H1 (cell line): ENCODE measurements around the gene C14orf132. TPM values are rescaled to one million over a fixed set of nuclear protein-coding genes. Genes with fewer than 3 reads are reported as not detected.

Experiments
- CHD1 ChIP-seq: IDR thresholded peaks from 2 replicates; pipeline ENCODE4 v1.6.1; 2012; ENCODE audit warnings: low read depth, low read length, improper control_type of control experiment
- GTF2F1 ChIP-seq: IDR thresholded peaks from 2 replicates; pipeline ENCODE4 v1.6.1; 2012; ENCODE audit warnings: low read depth, low read length, improper control_type of control experiment, borderline replicate concordance
- RFX5 ChIP-seq: IDR thresholded peaks from 2 replicates; pipeline ENCODE4 v1.6.1; 2011; ENCODE audit warnings: low read depth, low read length, improper control_type of control experiment, borderline replicate concordance
- SUZ12 ChIP-seq: fragments of 200-600 bp; sonication (generic); IDR thresholded peaks from 2 replicates; pipeline ENCODE4 v1.6.1; 2012; ENCODE audit warnings: mild to moderate bottlenecking, inconsistent platforms, low read length, moderate library complexity, mixed read lengths
- polyA plus RNA-seq, 7 experiments: library from polyadenylated mRNA; depleted of rRNA in 3 of 7; stranded (reverse) in 5 of 7; unstranded in 2 of 7; fragments of >200 nt in 5 of 7; fragments of 200-250 nt in 2 of 7; gene quantifications; 1 replicate in 5 of 7; 2 replicates in 1 of 7; 4 replicates in 1 of 7; pipeline versions ENCODE4 v1.2.1 to v1.2.3, GENCODE V29; 2011 to 2013; ENCODE audit warnings: missing spikeins in 2 of 7, mixed read lengths in 2 of 7
- total RNA-seq: library from RNA; stranded (reverse); fragmentation: NEBNext Ultra II Directional; extraction: Animal tissue kit (Norgen Biotek cat#: 25700); gene quantifications from 2 replicates; pipeline ENCODE4 v1.2.1, GENCODE V29; 2021

Gene C14orf132
- total and polyA plus RNA-seq, 2 of the 8 experiments (the other 6 are each of a cell fraction or from before 2014, with no cell fraction given): 11.7 to 32.5 TPM

- TF ChIP-seq SUZ12: no peak
- TF ChIP-seq GTF2F1: no peak
- TF ChIP-seq RFX5: no peak
- no peak for TF ChIP-seq CHD1
Measured at GRCh38 chr14:96117960-96118359, 78.8 kb downstream of the C14orf132 start (continued).
